ENCODE measurements around the gene OSBPL1A.
"Not testable (repeated sequence)": the region's sequence is repeated elsewhere in the genome, so short reads cannot be mapped to it uniquely, and the experiment has no call there.

Gene OSBPL1A

DNA sequence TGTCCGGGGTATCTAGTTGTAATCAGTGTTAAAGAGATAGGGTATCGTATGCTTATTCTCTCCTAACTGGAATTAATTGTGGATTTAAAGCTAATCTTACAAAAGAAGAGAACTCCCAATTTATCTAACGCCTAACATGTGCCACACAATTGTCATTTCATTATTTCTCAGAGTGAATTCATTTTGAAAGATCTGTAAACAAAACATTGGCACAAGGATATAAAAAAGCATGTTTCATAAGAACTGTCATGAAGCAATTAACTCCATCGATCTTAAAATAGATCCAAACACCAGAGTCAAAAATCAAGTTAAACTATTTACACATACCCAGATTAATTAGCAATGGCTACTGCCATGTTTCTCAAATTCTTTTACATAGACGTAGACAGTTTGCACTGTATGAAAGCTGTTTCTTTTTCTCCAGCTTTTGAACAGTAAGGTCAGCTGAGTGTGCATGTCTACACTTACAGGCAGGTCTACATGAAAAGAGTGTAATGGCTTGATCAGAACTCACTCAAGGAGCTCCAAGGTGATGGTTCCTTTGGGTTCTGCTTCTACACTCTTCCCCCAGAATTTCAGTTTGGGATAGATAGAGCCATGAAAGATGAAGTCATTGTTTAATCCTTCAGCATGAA, 220.0 kb downstream of the OSBPL1A start:
- DNase-seq, result no peak

DNA sequence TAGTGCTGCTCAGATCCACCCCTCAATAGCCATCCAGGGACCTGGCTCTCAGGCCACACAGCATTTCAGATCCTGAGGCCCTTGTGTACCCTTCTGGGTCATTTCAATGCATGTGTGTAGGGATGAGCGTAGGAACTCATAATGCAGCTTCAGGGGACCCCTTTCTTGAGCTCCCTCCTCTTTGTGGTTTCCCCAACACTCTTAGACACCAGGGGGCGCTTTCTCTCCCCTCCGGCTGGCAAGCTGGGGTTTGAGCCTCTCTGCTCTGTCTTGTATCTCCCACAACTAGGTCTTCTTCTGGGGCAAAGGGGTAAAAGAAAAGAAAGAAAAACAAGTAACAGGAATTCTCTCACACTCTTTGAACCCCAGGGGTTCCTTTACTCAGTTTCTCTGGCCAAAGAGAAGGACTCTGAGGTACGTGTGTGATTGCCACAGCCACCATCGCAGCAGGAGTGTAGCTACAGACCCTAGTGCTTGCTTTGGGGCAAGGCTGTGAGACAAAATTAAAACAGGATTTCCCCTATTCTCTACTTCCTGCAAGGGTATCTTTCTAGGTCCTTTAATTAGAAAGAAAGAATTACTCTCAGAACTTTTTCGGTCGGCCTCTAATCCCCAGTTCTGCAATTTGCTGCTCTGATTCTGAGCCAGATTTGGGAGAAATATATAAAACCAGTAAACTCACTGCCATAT, 220.8 kb downstream of the OSBPL1A start:
- peak; percentile 45 for DNase-seq

DNA sequence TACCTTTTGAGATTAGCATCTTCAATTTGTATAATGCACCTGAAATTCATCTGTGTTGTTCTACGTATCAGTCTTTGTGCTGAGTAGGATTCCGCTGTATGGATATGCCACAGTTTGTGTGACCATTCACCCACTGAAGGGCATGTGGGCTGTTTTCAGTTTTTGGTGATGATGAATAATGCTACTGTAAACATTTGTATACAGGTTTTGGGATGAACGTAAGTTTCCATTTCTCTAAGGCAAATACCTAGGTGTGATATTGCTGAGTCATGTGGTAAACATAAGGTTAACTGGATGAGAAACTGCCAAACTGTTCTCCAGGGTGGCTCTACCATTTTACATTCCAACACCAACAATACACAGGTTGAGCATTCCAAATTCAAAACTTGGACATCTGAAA, 223.6 kb downstream of the OSBPL1A start:
- no peak for DNase-seq

DNA sequence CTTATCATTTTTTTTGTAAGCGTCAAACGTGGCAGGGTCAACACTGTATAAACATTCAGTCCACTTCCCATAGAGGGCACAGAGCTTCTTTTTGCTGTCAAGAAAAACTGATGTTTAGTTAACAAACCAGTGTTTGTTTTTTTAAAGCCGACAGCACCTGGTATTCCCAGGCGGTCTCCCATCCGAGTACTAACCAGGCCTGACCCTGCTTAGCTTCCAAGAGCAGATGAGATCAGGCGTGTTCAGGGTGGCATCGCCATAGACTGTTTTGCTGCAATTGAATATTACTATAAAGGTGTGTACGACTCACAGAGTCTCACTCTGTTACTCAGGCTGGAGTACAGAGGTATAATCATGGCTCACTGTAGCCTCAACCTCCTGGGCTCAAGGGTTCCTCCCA, 227.3 kb downstream of the OSBPL1A start:
- no peak for DNase-seq

DNA sequence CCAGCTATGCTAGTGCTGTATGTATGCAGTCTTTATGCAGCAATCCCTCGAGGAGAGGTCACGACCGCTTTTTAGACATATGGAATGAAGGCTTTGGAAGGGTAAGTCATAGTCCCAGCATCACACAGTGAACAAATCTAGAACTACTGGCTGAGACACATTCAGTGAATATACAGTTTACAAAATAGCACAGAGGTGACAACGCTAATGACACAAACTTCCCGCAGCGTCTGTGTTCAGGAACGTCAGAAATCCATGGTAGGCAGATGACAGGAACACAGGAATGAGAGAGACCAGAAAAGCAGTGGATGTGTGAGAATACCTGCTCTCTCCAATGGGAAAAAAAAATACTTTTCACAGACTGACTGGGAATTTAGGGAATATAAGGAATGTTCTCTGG, 229.1 kb downstream of the OSBPL1A start:
- DNase-seq, result peak; percentile 39

DNA sequence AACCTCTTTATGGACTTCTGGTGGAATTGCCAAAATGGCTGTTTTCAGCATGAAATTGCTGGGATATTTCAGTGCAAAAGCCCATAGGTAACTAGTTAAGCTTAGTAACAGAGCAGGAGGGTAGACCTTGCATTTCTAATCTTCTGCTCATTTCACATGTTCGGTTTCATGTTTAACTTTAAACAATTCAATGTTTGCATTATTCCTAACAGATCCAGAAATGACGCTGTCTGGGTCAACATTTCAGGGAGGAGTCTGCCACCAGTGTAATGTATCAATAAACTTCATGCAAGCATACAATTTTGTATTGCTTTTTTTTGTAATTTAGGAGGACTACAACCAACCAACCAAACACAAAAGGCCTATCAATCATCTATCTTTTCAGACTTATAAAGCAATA, 236.3 kb downstream of the OSBPL1A start:
- no peak for DNase-seq

DNA sequence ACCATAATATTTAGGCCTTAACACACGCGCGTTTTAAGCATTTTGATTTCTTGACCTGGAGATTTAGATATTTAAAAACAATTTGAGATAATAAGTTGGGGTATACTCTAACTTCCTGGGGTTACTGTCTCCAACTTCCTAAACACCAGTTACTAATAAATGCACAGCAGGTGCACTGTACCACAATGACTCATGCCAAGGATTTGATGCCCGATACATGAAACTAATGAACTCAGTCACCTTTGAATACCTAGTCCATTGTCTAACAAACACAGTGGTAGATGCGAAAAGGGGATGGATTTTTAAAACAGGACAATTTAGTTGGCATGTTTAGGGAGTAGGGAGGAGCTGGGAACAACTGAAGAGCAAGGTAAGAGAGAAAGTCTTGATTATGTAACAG, 237.5 kb downstream of the OSBPL1A start:
- no peak for DNase-seq

DNA sequence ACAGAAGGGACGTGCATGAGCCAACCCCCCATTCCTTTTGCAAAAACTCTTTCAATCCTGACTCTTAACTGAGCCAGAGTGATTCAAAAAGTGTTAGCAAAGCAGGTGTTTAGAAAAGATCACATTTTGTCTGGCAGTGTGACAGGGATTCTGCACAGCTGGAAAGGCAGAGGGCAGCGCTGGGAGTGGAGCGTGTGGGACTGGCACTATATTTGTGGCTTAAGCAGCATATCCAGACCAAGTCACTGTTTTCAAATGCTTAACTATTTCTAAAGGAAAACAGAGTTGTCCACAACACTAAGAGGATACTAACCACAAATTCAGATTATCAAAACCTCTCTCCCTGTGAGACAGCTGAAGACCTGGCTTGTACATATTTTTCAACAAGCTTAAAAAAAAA, 239.8 kb downstream of the OSBPL1A start:
- no peak for DNase-seq

DNA sequence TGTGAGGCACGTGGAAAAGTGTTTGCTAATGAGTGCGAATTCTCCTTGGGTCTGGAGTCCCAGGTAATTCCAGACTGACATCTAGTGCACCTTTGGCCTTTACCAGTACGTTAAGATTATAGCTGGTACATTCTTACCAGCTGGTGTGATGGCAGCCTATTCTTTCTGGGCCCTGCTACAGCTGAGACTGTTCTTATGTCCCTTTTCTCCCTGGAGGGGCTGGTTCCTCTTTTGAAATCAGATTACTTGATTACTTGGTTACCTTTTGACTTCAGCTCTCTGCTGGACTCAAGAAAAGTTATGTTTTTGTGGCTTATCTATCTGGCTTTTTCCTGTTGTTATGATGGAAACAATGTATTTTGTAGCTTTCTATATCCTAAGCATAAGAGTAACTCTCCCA, 244.2 kb downstream of the OSBPL1A start:
- DNase-seq, result no peak

DNA sequence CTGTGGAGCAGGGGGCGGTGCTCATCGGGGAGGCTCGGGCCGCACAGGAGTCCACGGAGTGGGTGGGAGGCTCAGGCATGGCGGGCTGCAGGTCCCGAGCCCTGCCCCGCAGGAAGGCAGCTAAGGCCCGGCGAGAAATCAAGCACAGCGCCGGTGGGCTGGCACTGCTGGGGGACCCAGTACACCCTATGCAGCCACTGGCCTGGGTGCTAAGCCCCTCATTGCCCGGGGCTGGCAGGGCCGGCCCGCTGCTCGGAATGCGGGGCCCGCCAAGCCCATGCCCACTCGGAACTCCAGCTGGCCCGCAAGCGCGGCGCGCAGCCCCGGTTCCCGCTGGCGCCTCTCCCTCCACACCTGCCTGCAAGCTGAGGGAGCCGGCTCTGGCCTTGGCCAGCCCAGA, 248.0 kb downstream of the OSBPL1A start:
- DNase-seq, result not testable (repeated sequence)

DNA sequence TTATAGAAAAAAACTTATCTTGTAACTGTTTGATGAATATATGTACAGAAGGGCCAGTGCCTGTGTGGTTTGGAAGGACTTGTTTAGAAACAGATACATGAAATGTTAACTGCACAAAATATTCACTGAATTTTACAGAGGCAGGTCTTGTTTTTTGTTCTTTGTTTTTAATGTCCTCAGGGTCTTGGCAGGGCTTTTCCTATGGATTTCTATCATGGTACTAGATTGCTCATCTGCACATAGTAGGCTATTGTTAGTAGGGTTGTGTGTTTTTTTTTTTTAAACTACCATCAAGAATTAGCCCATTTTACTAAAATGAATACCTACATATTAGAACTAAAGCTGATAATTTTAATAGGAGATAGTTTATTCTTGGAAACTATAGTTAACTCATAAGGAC, 255.2 kb downstream of the OSBPL1A start:
- no peak for DNase-seq

DNA sequence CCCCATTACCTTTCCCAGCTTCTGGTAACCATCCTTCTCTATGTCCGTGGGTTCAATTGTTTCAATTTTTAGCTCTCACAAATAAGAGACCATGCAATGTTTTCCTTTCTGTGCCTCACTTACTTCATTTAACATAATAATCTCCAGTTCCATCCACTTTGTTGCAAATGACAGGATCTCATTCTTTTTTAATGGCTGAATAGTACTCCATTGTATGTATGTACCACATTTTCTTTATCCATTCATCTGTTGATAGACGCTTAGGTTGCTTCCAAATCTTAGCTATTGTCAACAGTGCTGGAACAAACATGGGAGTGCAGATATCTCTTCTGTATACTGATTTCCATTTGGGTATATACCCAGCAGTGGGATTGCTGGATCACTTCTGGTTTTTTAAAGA, 256.9 kb downstream of the OSBPL1A start:
- no peak for DNase-seq

DNA sequence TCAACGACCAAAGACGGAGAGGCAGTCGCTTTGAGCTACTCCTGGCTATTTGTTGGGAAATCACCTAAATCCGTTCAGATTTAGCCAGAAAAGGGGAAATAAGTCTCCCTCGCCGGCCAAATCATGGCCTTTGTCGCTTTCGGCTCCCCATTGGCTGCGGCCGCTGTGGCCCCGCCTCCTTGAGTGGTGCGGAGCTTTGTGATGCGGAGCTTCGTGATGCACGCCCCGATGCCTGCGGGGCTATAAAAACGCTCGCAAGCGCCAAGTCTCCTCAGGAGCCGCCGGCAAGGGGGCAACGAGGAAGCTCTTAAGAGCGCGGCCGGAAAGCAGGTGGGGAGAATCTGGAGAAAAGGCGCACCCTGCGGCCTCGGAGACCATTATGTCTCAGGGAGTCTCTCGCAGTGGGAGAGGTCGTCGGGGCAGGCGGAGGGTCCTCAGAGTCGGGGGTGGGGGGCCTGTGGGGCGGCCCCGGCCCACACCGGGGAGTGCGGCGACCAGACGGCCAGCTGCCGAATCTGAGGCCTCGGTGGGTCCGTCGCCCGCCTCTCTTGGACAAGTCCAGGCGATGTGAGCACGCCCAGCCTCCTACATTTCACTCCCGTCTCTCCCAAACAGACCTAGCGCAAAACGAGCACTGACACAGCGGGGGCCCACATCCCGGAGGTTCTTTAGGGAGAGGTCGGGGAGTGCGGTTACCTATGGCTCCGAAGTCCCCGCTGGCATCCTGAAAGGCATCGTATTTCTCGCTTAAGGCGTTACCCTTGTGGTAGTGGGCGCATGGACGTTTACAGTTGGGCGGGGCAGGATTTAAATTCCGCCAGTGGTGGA, 258.6 kb downstream of the OSBPL1A start, which contains the start of gene CABYR:
CABYR (plus strand) TSS at position 274 of the 828 bp plus-strand sequence. CDS start 4,053 bp downstream, outside the sequence.
- peak; percentile 88 for DNase-seq

DNA sequence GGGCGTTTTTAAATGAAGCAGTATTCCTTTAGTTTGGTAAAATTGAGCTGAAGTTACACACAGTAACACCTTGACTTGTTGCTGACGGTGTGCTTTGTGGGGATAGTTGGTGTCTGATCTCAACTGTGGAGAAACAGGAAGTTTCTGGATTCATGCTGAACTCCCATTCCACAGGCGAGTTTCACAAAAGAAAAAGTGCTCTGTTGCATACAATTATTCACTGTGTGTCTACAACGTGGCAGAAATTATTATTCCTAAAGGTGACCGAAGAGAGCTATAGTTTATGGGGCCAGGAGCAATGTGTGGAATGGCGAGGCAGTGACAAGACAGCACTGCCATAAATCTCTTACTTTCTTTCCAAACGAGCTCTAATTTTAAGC, 259.2 kb downstream of the OSBPL1A start:
- DNase-seq, result no peak

DNA sequence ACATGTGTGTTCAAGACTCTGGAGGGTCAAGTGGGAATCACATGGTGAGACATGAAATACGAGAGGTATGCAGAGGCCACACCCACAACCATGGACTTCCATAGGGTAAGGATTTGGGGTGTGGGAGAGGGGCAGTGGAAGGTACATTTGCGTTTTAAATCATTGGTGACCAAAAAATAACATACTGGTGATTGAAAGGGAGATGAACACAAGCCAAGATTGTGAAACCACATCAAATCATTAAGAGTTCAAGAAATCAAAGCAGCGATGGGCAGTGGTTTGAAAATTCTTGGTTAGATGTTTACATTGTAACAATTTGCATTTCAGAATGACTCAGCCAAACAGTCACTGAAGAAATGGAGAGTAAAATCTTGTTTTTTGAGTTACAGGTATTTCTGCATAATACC, 260.7 kb downstream of the OSBPL1A start:
- DNase-seq, result no peak

DNA sequence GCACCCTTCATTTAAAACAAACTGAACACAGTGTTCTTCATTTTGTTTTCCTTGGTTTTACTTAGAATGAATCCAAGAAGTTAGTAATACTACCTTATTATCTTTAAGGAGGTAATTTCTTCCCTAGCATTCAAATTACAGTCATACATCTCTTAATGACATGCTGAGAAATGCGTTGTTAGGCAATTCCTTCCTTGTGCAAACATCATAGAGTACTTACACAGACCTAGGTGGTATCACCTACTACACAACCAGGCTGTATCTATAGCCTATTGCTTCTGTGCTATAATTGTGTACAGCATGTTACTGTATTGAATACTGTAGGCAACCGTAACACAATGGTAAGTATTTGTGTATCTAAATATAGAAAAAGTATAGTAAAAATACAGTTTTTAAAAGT, 267.1 kb downstream of the OSBPL1A start:
- no peak for DNase-seq

DNA sequence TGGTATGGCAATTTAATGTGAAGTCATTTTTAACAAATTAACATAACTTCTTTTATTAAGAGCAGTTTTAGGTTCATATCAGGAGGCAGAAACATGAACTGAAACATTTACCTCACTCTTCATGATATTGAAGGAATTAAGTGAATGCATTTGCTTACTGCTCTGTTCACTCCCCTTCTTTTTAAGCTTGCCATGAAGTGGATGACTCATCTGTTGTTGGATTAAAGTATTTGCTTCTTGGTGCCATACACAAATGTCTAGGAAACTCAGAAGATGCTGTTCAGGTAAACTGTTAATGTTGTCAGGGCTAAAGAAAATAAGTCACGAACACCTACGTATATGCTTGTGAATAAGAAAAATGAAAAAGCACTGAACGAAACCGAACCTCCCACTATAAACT, 268.9 kb downstream of the OSBPL1A start:
- no peak for DNase-seq

DNA sequence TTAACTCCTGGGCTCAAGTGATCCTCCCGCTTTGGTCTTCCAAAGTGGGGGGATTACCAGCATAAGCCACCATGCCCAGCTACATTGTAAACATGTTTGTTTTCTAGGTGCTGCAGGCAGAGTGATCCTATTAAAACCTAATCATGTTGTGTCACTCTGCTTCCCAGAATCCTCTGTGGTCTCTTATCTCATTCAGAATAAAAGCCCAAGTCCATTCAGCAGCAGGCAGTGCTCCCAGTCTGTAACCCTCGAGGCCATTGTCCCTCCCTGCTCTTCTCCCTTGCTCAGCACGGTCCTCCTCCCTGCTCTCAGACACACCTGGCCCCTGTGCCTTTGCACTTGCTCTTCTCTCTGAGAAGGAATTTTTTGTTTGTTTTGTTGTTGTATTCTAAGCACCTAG, 269.9 kb downstream of the OSBPL1A start:
- DNase-seq, result no peak

DNA sequence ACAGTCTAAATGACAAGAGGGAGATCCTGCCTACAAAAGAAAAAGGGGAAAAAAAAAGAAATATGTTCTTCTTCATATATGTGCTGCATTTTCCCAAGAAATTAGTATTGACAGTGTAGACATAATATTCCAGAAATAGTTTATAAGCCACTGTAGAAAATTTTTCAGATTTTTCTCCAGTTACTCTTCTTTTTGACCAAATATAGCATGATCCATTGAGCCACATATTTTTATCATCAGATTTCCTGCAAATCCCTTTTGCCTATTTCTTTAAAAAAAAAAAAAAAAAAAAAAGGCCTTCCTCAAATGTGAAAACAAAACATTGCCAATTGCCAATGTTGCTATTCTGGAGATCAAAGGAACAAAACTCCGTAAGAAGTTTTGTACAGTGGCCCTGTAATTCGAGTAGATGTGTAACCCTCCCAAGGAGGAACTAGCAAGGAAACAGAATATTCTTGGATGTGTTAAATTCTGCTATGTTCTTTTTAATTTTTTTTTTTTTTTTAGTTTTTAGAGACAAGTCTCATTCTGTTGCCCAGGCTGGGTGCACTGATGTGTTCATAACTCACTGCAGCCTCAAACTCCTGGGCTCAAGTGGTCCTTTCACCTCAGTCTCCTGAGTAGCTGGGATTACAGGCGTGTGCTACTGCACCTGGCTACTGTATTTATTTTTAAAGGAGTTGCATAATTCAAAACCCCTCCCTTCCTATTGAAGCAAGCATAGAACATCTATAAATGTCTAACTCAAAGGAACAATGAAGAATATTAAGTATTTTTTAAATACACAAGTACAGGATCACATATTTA, 271.3 kb downstream of the OSBPL1A start:
- DNase-seq, result peak; percentile 81

DNA sequence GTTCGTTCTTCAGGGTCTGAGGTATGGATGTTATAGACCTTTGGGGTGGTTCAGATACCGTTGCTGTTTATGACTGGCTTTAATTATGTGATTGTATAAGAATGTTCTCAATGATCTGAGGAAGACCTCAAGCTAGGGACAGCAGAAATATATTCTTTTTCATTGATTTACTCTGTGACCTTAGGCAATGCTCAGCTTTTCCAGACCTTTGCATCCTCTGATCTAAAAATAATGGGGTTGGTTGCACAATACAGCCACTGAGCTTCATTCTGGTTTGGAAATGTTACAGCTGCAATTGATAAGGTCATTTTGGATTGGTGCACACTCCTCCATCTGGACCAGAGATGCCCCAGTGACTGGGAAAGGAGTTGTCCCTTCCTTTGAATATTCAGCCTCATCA, 276.0 kb downstream of the OSBPL1A start:
- no peak for DNase-seq

DNA sequence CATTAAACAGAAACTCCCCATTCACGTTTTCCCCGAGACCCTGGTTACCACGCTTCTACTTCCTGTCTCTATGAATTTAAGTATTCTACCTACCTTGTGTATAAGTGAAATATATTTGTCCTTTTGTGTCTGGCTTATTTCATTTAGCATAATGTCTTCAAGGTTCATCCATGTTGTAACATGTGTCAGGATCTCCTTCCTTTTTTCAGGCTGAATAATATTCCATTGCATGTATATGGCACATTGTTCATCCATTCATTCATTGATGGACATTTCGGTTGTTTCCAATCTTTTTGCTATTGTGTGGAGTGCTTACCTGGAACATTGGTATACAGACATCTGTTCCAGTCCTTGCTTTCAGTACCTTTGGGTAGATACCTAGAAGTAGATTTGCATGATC, 276.9 kb downstream of the OSBPL1A start:
- no peak for DNase-seq

DNA sequence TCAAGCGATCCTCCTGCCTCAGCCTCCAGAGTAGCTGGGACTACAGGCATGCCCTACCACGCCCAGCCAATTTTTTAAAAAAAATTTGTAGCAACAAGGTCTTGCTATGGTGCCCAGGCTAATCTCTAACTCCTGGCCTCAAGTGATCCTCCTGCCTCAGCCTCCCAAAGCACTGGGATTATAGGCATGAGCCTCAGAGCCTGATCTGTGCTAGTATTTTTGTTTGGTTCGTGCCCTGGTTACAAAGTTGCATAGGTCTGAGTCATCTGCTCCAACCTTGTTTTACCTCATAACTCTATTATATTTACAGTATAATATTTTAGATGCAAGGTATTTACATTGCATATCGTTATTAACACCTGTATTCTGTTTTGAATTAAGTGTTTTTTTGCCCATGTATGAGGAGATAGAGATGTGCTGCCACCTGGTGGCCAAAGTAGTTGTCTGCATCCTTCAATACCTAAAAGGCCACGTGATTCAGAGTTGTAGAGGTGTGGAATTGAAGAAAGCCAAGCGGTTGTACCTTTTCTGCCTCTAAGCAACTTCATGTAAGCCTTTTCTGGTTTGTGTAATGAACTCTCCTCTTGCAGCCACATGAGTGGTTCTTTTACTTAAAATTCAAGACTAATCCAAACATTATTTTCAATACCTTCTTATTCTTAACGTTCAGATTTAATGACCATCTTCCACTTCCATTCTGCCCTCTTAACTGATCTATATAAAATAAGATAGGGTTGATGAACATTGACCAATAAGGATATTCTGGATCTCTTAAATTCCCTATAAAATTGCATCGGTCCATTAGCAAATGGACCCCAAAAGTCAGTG, 278.7 kb downstream of the OSBPL1A start:
- peak; percentile 64 for DNase-seq
